Activated T-helper 1 cell treated with anti-CD3 and anti-CD28 coated beads, Interleukin-12 subunit alpha, Interleukin-12 subunit beta, Interleukin-2, Interleukin-4 antibody, amounts not matched to agents 30 ng/mL and 10 ng/mL and 1 ng/mL, durations not matched to agents 14 hours and 24 hours and 36 hours (primary cell): Measurements from ENCODE around the gene AMZ1. TPM values are rescaled to one million over a fixed set of nuclear protein-coding genes. Genes with fewer than 3 reads are reported as not detected.

ENCODE experiments used
- DNase-seq: peaks from one replicate; pipeline ENCODE4 v3.0.0; 2021; ENCODE audit warnings: low spot score
- H3K27ac Mint-ChIP-seq: one replicate; pipeline ENCODE4 v1.8.0; 2021; ENCODE audit warnings: mild to moderate bottlenecking, mixed read lengths
- H3K27me3 Mint-ChIP-seq: one replicate; pipeline ENCODE4 v1.8.0; 2022; ENCODE audit warnings: mild to moderate bottlenecking, moderate library complexity, mixed read lengths; ENCODE audit not compliant: insufficient read depth
- H3K36me3 Mint-ChIP-seq: one replicate; pipeline ENCODE4 v1.8.0; 2021; ENCODE audit warnings: low read depth, mixed read lengths
- H3K4me1 Mint-ChIP-seq: one replicate; pipeline ENCODE4 v1.8.0; 2021; ENCODE audit warnings: low read depth, mixed read lengths
- H3K4me3 Mint-ChIP-seq: one replicate; pipeline ENCODE4 v1.8.0; 2021; ENCODE audit warnings: mild to moderate bottlenecking, moderate library complexity, mixed read lengths
- H3K9me3 Mint-ChIP-seq: one replicate; pipeline ENCODE4 v1.8.0; 2021; ENCODE audit warnings: mixed read lengths
- intact Hi-C: fragments of 100-400 bp; cut with micrococcal nuclease; formaldehyde crosslinking; loops from one replicate; pipeline ENCODE4 v1.15.1; 2024
- total RNA-seq: library from RNA; stranded (reverse); gene quantifications from 2 replicates; pipeline ENCODE4 v1.2.3, GENCODE V29; 2022

AMZ1 gene
- total RNA-seq, 1 donor from 2014 or later = 0.05 TPM

DNA sequence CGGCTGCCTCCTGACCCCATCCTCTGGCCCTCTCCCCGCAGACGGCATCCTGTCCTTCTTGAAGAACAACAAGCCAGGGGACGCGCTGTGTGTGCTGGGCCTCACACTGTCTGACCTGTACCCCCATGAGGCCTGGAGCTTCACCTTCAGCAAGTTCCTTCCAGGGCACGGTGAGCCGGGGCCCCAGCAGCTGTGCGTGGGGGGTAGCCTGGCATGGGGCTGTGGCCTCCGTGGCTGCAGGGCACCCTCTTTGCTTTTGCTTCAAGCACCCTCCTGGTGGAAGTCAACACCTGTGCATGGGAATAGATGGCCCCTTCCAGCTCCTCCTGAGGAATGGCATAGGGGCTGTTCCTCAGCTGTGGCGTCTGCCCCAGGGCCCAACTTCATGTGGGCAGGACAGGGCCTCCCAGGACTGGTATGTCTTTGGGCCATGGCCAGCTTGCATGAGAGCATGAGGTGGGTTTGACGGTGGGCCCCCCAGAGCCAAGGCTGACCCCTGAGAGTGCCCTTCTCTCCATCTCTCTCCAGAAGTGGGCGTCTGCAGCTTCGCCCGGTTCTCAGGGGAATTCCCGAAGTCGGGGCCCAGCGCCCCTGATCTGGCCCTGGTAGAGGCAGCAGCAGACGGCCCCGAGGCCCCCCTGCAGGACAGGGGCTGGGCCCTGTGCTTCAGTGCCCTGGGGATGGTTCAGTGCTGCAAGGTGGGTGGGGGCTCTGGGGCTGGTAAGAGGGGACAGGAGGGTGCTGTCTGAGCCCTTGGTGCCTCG lies 20.7 kb downstream of the AMZ1 start:
- Mint-ChIP-seq H3K36me3 (no peaks in the 10 kb centered on the region), H3K27ac (no peak overlapping the region), H3K9me3 (no peaks in the 10 kb centered on the region), H3K4me1 (peaks cover 26% of the 10 kb centered on the region), H3K4me3 (no peak overlapping the region), H3K27me3 (peaks cover 28% of the 10 kb centered on the region)
- intact Hi-C loops = loop anchor here (1.0 kb wide), 3 partner anchors 9 to 231 kb away; no protein-coding TSS in a partner anchor
- no peak for DNase-seq

- Mint-ChIP-seq H3K27me3 (peaks cover 32% of the 10 kb centered on the region), H3K4me3 (peak overlapping the region; percentile 26), H3K36me3 (peaks cover 6% of the 10 kb centered on the region), H3K9me3 (no peaks in the 10 kb centered on the region), H3K27ac (peak overlapping the region; percentile 23), H3K4me1 (peaks cover 36% of the 10 kb centered on the region)
- intact Hi-C loops = loop anchor here (1.0 kb wide), 3 partner anchors 10 to 232 kb away; no protein-coding TSS in a partner anchor
- DNase-seq = peak; percentile 74
Observed at GRCh38 chr7:2709553-2710285, 21.7 kb downstream of the AMZ1 start.

DNA sequence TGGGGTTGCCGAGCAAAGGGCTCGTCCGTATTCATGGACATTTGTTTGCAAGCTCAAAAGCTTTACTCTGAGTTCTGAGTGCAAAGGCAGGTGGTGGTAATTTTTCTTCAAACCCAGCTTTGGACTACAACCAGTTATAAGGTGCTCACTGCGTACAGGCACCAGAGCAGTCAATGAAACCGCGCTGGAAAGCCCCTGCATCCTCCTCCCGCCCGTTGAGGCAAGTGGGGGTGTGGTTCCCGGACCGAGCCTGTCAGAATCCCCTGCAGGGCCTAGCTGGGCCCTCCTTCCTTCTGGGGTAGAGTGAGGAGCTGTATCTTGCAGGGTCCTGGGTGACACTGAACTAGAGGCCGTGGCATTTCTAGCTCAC lies 22.3 kb downstream of the AMZ1 start:
- peaks cover 11% of the 10 kb centered on the region for H3K36me3 Mint-ChIP-seq
- no peaks in the 10 kb centered on the region for H3K9me3 Mint-ChIP-seq
- peak overlapping the region; percentile 26 for H3K4me3 Mint-ChIP-seq
- peaks cover 31% of the 10 kb centered on the region for H3K27me3 Mint-ChIP-seq
- peak; percentile 29 for DNase-seq
- peaks cover 41% of the 10 kb centered on the region for H3K4me1 Mint-ChIP-seq
- no peak overlapping the region for H3K27ac Mint-ChIP-seq
- intact Hi-C loops = no loop called here

- Mint-ChIP-seq H3K36me3 (peaks cover 14% of the 10 kb centered on the region), H3K9me3 (no peaks in the 10 kb centered on the region), H3K27ac (peak overlapping the region; percentile 51), H3K4me3 (peak overlapping the region; percentile 72), H3K4me1 (peaks cover 49% of the 10 kb centered on the region), H3K27me3 (peaks cover 26% of the 10 kb centered on the region)
- peak; percentile 50 for DNase-seq
- intact Hi-C loops = no loop called here
Observed at GRCh38 chr7:2710901-2711551, 23.0 kb downstream of the AMZ1 start.

DNA sequence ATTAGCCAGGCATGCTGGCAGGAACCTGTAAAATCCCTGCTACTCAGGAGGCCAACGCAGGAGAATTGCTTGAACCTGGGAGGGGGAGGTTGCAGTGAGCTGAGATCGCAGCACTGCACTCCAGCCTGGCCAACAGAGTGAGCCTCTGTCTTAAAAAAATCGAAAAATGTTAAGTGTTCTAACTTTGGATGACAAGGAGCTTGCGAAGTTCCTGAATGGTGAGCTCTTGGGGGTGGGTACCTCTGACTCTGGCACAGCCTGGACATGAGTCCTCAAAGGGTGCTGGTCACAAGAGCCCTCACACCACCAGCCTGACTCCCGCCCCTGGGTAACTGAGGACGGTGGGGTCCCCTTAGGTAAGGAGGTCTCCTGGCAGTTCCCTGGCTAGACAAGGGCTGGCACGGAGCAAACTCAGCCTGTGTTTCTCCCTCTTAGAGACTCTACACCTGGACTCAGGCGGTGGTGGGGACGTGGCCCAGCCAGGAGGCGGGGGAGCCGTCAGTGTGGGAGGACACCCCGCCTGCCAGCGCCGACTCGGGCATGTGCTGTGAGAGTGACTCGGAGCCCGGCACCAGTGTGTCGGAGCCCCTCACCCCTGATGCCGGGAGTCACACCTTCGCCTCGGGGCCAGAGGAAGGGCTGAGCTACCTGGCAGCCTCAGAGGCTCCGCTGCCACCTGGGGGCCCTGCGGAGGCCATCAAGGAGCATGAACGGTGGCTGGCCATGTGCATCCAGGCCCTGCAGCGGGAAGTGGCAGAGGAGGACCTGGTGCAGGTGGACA lies 24.1 kb downstream of the AMZ1 start:
- Mint-ChIP-seq H3K27me3 (peaks cover 21% of the 10 kb centered on the region), H3K27ac (no peak overlapping the region), H3K4me3 (no peak overlapping the region), H3K36me3 (peaks cover 14% of the 10 kb centered on the region), H3K9me3 (no peaks in the 10 kb centered on the region), H3K4me1 (peaks cover 59% of the 10 kb centered on the region)
- no peak for DNase-seq
- intact Hi-C loops = no loop called here

DNA sequence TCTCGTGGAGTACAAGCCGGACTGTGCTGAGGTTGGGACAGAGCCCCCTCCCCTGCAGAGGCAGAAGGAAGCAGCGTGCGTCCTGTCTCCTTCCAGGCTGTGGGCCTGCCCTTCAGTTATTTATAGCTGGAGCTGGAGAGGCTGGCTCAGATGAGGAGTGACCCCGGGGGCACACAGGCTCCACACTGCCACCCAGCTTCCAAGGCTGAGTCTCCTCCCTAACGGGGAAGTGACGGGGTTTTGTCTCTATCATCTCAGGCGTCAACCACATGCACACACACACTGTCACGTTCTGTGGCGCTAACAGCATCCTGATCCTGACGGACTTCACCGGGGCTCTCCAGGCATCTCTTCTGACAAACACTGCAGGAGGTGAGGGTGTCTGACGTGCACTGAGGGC lies 25.4 kb downstream of the AMZ1 start:
- H3K36me3 Mint-ChIP-seq = peaks cover 16% of the 10 kb centered on the region
- intact Hi-C loops = no loop called here
- H3K9me3 Mint-ChIP-seq = no peaks in the 10 kb centered on the region
- H3K27ac Mint-ChIP-seq = no peak overlapping the region
- H3K27me3 Mint-ChIP-seq = peaks cover 14% of the 10 kb centered on the region
- DNase-seq = no peak
- H3K4me3 Mint-ChIP-seq = no peak overlapping the region
- H3K4me1 Mint-ChIP-seq = peaks cover 72% of the 10 kb centered on the region

DNA sequence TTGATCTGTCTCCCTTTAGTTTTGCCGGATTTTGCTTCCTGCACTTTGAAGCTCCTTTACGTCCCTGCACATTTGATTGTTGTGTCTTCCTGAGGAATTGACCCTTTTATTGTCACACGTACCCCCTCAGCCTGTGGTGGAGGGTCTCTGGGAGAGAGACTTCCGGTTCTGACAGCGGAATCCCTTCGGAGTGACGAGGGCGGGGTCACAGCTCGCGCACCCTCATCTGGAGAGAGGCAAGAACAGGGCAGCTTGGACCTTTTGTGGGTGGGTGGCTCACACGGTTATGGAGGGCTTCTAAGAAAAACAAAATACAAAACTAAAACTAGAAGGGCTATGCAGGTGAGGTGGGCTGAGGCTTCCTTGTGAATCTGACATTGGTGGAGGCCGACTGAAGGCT lies 26.0 kb downstream of the AMZ1 start:
- Mint-ChIP-seq H3K9me3 (no peaks in the 10 kb centered on the region), H3K27ac (no peak overlapping the region), H3K4me1 (peaks cover 78% of the 10 kb centered on the region), H3K4me3 (no peak overlapping the region), H3K36me3 (peaks cover 16% of the 10 kb centered on the region), H3K27me3 (peaks cover 14% of the 10 kb centered on the region)
- intact Hi-C loops = no loop called here
- no peak for DNase-seq

GRCh38 chr7:2714636-2715035 lies 26.6 kb downstream of the AMZ1 start:
- peaks cover 80% of the 10 kb centered on the region for H3K4me1 Mint-ChIP-seq
- intact Hi-C loops = loop anchor here (5.0 kb wide), 1 partner anchor 148 kb away; no protein-coding TSS in a partner anchor
- peak overlapping the region; percentile 26 for H3K27ac Mint-ChIP-seq
- peaks cover 16% of the 10 kb centered on the region for H3K36me3 Mint-ChIP-seq
- DNase-seq = no peak
- H3K9me3 Mint-ChIP-seq = no peaks in the 10 kb centered on the region
- peaks cover 13% of the 10 kb centered on the region for H3K27me3 Mint-ChIP-seq
- H3K4me3 Mint-ChIP-seq = no peak overlapping the region

DNA sequence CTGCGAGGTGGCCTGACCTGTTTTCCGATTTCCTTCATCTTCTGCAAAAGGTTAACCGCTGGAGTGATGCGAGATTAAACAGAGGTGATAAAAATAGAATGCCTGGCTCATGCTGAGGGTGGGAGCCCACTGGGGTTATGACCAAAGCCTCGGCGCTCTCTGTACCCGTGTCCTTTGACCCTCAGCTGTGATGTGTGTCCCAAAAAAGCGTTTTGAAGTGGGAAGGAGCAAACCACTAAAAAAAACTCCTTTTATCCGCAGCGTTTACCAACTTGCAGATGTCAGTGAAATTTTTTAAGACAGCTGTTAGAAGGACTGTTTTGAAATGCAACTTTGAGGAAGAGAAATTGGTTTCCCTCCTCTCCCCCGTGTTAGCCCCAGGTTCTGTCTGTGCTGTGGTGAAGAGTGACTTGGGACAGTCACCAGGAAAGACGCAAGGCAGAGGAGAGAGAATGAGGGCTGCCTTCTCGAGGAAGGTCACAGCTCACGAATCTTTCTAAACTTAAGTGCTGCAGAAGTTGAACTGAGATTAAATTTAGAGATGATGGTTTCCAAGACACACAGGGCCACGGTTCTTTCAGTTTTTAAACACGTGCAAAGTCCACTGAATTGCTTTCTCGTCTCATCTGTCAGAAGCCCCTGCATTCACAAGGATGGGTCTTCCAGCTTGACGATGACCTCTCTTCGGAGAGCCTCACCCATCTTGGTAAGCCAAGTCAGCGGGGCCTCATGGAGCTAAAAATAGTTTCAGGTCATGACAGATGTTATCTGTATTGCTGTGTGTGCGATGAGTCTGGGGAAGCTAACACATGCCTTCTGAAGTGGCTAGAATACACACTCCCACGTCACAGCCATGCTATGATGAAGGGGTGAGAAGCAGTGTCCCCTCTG lies 27.6 kb downstream of the AMZ1 start:
- peaks cover 12% of the 10 kb centered on the region for H3K27me3 Mint-ChIP-seq
- H3K4me3 Mint-ChIP-seq = peak overlapping the region; percentile 69
- peak overlapping the region; percentile 85 for H3K27ac Mint-ChIP-seq
- DNase-seq = no peak
- intact Hi-C loops = loop anchor here (1.0 to 5.0 kb wide), 2 partner anchors 43 to 147 kb away; no protein-coding TSS in a partner anchor
- peaks cover 77% of the 10 kb centered on the region for H3K4me1 Mint-ChIP-seq
- H3K9me3 Mint-ChIP-seq = no peaks in the 10 kb centered on the region
- H3K36me3 Mint-ChIP-seq = peaks cover 19% of the 10 kb centered on the region

- no peaks in the 10 kb centered on the region for H3K9me3 Mint-ChIP-seq
- H3K27ac Mint-ChIP-seq = peak overlapping the region; percentile 61
- peaks cover 75% of the 10 kb centered on the region for H3K4me1 Mint-ChIP-seq
- H3K4me3 Mint-ChIP-seq = peak overlapping the region; percentile 27
- no peak for DNase-seq
- intact Hi-C loops = loop anchor here (1.0 to 5.0 kb wide), 2 partner anchors 42 to 146 kb away; no protein-coding TSS in a partner anchor
- H3K27me3 Mint-ChIP-seq = peaks cover 12% of the 10 kb centered on the region
- H3K36me3 Mint-ChIP-seq = peaks cover 22% of the 10 kb centered on the region
Observed at GRCh38 chr7:2716488-2716887, 28.5 kb downstream of the AMZ1 start.

GRCh38 chr7:2716906-2717292 lies 28.9 kb downstream of the AMZ1 start:
- Mint-ChIP-seq H3K9me3 (no peaks in the 10 kb centered on the region), H3K36me3 (peaks cover 22% of the 10 kb centered on the region), H3K27ac (peak overlapping the region; percentile 61), H3K4me1 (peaks cover 74% of the 10 kb centered on the region), H3K27me3 (peaks cover 12% of the 10 kb centered on the region), H3K4me3 (peak overlapping the region; percentile 27)
- no peak for DNase-seq
- intact Hi-C loops = loop anchor here (1.0 to 5.0 kb wide), 2 partner anchors 41 to 145 kb away; no protein-coding TSS in a partner anchor
